Suprapubic skin (tissue), 4 donors: Measurements from ENCODE around the gene WDR27.

Experiments used
- CTCF ChIP-seq, 2 donors: fragments of 200-600 bp in 1 of 2; fragments of 450-650 bp in 1 of 2; sonication (generic) in 1 of 2; IDR thresholded peaks; one replicate each; pipeline ENCODE4 v1.5.1; 2016 to 2019; ENCODE audit warnings: antibody characterized with exemption in 2 of 2, mild to moderate bottlenecking in 1 of 2, moderate library complexity in 1 of 2
- EP300 ChIP-seq: sonication (generic); formaldehyde crosslinking; IDR thresholded peaks from one replicate; pipeline ENCODE4 v1.6.1; 2017; ENCODE audit warnings: antibody characterized with exemption
- POLR2A ChIP-seq, 2 donors: fragments of 450-650 bp; IDR thresholded peaks; one replicate each; pipeline ENCODE4 v1.6.1; 2017; ENCODE audit warnings: antibody characterized with exemption in 2 of 2, mild to moderate bottlenecking in 2 of 2, moderate library complexity in 2 of 2
- POLR2AphosphoS5 ChIP-seq, 3 donors: sonication (generic); formaldehyde crosslinking; IDR thresholded peaks; one replicate each; pipeline ENCODE4 v1.6.1; 2017; ENCODE audit warnings: antibody characterized with exemption in 3 of 3

- no peak for TF ChIP-seq POLR2AphosphoS5 (IDR thresholded peaks at IDR 0.05)
- no peak for TF ChIP-seq CTCF (IDR thresholded peaks at IDR 0.05)
- TF ChIP-seq POLR2A (IDR thresholded peaks at IDR 0.05) = no peak
- TF ChIP-seq EP300 = no peak
Observed at GRCh38 chr6:169663468-169663867, 38.4 kb downstream of the WDR27 start.
